ENCODE measurements around the gene JSRP1.

The JSRP1 gene

DNA sequence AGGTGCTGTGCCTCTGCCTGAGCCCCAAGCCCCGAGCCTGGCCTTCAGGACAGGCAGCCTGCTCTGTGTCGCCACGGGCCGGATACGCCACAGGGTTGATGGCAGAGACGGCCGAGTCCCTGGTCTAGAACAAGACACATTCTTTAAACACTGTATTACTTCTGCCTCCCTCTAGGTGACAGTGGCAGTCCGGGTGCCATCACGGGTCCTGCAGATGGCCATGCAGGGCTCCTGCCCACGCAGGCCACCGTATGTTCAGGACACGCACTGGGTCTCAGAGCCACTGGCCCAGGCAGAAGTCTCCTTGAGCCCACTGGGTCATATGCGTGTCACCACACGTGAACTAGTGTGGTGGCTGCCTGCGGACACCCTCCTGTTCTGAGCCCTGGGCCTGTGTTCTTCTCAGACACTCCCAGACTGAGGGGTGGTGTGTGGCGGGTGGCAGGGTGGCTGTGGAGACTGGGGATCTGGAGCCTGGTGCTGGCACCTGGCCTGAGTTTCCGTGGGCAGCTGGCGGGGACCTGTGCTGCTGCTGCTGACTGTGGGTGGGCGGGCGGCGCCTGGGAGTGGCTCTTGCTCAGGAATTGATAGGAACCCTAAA, 24.5 kb downstream of the JSRP1 start:
- POLR2A ChIA-PET = interaction anchor here (0.5 to 1.3 kb wide), 4 partner anchors 73 to 555 kb away, joined by 3 to 7 read pairs (median 4); no protein-coding TSS in a partner anchor
- no peaks in the 10 kb centered on the region for H3K4me1 ChIP-seq (ENCODE audit: control insufficient read depth, insufficient read depth, low read length)
- no peaks in the 10 kb centered on the region for H3K9me3 ChIP-seq (ENCODE audit: control insufficient read depth, insufficient read depth, low read depth, low read length)
- H3K27ac ChIP-seq (ENCODE audit: extremely low read depth, low read depth, low read length) = peak overlapping the region; percentile 11; the same call in 1 of the 2 replicates
- no peak overlapping the region for H3K4me3 ChIP-seq (ENCODE audit: low read depth, low read length)
- CTCF ChIA-PET = interaction anchor here (0.6 to 1.6 kb wide), 3 partner anchors 21 to 380 kb away, joined by 3 read pairs; no protein-coding TSS in a partner anchor
- TF ChIP-seq, protein P1, sequence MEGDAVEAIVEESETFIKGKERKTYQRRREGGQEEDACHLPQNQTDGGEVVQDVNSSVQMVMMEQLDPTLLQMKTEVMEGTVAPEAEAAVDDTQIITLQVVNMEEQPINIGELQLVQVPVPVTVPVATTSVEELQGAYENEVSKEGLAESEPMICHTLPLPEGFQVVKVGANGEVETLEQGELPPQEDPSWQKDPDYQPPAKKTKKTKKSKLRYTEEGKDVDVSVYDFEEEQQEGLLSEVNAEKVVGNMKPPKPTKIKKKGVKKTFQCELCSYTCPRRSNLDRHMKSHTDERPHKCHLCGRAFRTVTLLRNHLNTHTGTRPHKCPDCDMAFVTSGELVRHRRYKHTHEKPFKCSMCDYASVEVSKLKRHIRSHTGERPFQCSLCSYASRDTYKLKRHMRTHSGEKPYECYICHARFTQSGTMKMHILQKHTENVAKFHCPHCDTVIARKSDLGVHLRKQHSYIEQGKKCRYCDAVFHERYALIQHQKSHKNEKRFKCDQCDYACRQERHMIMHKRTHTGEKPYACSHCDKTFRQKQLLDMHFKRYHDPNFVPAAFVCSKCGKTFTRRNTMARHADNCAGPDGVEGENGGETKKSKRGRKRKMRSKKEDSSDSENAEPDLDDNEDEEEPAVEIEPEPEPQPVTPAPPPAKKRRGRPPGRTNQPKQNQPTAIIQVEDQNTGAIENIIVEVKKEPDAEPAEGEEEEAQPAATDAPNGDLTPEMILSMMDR (tag by site-specific recombination; IDR thresholded peaks at IDR 0.05) = peak; percentile 61
- TF ChIP-seq ZNF600 (tag by site-specific recombination; IDR thresholded peaks at IDR 0.05) (peak; percentile 91), KLF1 (tag by site-specific recombination; IDR thresholded peaks at IDR 0.05) (peak; percentile 77), MYNN (tag by site-specific recombination; IDR thresholded peaks at IDR 0.05; ENCODE audit: borderline replicate concordance) (no peak), SP2 (tag by site-specific recombination; IDR thresholded peaks at IDR 0.05) (no peak), ZBTB48 (tag by site-specific recombination; IDR thresholded peaks at IDR 0.05) (0 out of 2 replicates have a peak, but pooled peaks have one; percentile 15), WT1 (tag by site-specific recombination; IDR thresholded peaks at IDR 0.05) (no peak), ZNF626 (tag by site-specific recombination; IDR thresholded peaks at IDR 0.05) (no peak), ZNF544 (tag by site-specific recombination; IDR thresholded peaks at IDR 0.05) (no peak), ZBTB8A (tag by site-specific recombination; IDR thresholded peaks at IDR 0.05) (no peak), ZFHX2 (tag by site-specific recombination; conservative IDR thresholded peaks at IDR 0.05) (peak; percentile 85), EGR2 (tag by site-specific recombination; IDR thresholded peaks at IDR 0.05; ENCODE audit: low read depth) (peak; percentile 77), MZF1 (tag by site-specific recombination; IDR thresholded peaks at IDR 0.05; ENCODE audit: borderline replicate concordance) (no peak)
- TF ChIP-seq, protein P2, sequence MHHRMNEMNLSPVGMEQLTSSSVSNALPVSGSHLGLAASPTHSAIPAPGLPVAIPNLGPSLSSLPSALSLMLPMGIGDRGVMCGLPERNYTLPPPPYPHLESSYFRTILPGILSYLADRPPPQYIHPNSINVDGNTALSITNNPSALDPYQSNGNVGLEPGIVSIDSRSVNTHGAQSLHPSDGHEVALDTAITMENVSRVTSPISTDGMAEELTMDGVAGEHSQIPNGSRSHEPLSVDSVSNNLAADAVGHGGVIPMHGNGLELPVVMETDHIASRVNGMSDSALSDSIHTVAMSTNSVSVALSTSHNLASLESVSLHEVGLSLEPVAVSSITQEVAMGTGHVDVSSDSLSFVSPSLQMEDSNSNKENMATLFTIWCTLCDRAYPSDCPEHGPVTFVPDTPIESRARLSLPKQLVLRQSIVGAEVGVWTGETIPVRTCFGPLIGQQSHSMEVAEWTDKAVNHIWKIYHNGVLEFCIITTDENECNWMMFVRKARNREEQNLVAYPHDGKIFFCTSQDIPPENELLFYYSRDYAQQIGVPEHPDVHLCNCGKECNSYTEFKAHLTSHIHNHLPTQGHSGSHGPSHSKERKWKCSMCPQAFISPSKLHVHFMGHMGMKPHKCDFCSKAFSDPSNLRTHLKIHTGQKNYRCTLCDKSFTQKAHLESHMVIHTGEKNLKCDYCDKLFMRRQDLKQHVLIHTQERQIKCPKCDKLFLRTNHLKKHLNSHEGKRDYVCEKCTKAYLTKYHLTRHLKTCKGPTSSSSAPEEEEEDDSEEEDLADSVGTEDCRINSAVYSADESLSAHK (tag by site-specific recombination; IDR thresholded peaks at IDR 0.05) = no peak
- TF ChIP-seq, protein P3, sequence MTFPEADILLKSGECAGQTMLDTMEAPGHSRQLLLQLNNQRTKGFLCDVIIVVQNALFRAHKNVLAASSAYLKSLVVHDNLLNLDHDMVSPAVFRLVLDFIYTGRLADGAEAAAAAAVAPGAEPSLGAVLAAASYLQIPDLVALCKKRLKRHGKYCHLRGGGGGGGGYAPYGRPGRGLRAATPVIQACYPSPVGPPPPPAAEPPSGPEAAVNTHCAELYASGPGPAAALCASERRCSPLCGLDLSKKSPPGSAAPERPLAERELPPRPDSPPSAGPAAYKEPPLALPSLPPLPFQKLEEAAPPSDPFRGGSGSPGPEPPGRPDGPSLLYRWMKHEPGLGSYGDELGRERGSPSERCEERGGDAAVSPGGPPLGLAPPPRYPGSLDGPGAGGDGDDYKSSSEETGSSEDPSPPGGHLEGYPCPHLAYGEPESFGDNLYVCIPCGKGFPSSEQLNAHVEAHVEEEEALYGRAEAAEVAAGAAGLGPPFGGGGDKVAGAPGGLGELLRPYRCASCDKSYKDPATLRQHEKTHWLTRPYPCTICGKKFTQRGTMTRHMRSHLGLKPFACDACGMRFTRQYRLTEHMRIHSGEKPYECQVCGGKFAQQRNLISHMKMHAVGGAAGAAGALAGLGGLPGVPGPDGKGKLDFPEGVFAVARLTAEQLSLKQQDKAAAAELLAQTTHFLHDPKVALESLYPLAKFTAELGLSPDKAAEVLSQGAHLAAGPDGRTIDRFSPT (tag by site-specific recombination; IDR thresholded peaks at IDR 0.05) = peak; percentile 34; the same call in 1 of the 2 replicates
- peaks cover 4 to 63% of the 10 kb centered on the region in 2 experiments; a peak in 2 of 3 replicates for H3K36me3 ChIP-seq (ENCODE audit: control insufficient read depth in 2 of 2, insufficient read depth in 1 of 2, low read length in 2 of 2)

DNA sequence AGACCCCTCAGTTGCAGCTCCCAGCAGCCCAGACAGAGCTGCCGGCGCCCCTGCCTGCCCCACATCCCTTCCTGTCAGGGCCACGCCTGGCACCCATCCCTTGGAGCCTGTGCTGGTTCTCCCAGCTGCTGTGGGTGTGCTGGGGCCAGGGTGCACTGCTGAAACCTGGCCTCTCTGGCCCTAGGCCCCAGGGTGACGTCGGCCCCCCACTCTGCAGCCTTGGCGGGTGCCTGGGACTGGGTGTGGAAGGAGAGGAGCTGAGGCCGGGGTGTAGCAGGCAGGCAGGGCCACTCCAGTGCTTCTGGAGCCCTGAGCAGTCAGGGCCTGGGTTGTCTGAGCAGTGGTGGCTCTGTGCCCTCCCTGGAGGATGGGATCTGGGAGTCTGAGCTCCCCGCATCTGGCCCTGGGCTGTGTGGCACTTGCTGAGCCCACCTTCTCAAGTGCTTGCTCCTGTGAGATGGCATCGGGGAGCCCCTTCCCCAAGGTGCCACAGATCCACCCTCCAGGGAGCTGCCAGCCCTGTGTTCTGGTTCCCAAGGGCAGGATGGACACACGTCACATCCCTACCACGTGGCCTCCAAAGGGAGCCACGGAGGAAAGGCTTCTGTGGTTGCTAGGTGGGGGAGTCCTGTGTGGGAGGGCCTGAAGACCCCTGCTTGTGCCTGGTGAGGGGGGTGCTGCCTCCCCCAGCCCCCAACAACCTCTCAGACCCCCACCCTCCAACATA, 25.2 kb downstream of the JSRP1 start:
- no peaks in the 10 kb centered on the region for H3K4me1 ChIP-seq (ENCODE audit: control insufficient read depth, insufficient read depth, low read length)
- H3K4me3 ChIP-seq (ENCODE audit: low read depth, low read length) = no peak overlapping the region
- H3K9me3 ChIP-seq (ENCODE audit: control insufficient read depth, insufficient read depth, low read depth, low read length) = no peaks in the 10 kb centered on the region
- CTCF ChIA-PET = interaction anchor here (0.6 to 1.6 kb wide), 5 partner anchors 22 to 380 kb away, joined by 3 read pairs; no protein-coding TSS in a partner anchor
- peaks cover 4 to 71% of the 10 kb centered on the region in 2 experiments; a peak in 2 of 3 replicates for H3K36me3 ChIP-seq (ENCODE audit: control insufficient read depth in 2 of 2, insufficient read depth in 1 of 2, low read length in 2 of 2)
- H3K27ac ChIP-seq (ENCODE audit: extremely low read depth, low read depth, low read length) = peak overlapping the region; percentile 11; the same call in 1 of the 2 replicates
- POLR2A ChIA-PET = interaction anchor here (0.5 to 1.3 kb wide), 6 partner anchors 8 to 555 kb away, joined by 3 to 7 read pairs (median 4); no protein-coding TSS in a partner anchor
- TF ChIP-seq, protein P4, sequence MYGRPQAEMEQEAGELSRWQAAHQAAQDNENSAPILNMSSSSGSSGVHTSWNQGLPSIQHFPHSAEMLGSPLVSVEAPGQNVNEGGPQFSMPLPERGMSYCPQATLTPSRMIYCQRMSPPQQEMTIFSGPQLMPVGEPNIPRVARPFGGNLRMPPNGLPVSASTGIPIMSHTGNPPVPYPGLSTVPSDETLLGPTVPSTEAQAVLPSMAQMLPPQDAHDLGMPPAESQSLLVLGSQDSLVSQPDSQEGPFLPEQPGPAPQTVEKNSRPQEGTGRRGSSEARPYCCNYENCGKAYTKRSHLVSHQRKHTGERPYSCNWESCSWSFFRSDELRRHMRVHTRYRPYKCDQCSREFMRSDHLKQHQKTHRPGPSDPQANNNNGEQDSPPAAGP (tag by site-specific recombination; IDR thresholded peaks at IDR 0.05) = peak; percentile 84
- TF ChIP-seq ZBTB17 (tag by site-specific recombination; IDR thresholded peaks at IDR 0.05) (peak; percentile 23; the same call in 1 of the 2 replicates), ZNF626 (tag by site-specific recombination; IDR thresholded peaks at IDR 0.05) (no peak), ZNF146 (tag by site-specific recombination; IDR thresholded peaks at IDR 0.05) (no peak), ZBTB48 (tag by site-specific recombination; IDR thresholded peaks at IDR 0.05) (peak; percentile 45; the same call in 1 of the 2 replicates)
- TF ChIP-seq, protein P5, sequence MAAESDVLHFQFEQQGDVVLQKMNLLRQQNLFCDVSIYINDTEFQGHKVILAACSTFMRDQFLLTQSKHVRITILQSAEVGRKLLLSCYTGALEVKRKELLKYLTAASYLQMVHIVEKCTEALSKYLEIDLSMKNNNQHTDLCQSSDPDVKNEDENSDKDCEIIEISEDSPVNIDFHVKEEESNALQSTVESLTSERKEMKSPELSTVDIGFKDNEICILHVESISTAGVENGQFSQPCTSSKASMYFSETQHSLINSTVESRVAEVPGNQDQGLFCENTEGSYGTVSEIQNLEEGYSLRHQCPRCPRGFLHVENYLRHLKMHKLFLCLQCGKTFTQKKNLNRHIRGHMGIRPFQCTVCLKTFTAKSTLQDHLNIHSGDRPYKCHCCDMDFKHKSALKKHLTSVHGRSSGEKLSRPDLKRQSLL (tag by site-specific recombination; IDR thresholded peaks at IDR 0.05) = 0 out of 2 replicates have a peak, but pooled peaks have one; percentile 20
- TF ChIP-seq, protein P6, sequence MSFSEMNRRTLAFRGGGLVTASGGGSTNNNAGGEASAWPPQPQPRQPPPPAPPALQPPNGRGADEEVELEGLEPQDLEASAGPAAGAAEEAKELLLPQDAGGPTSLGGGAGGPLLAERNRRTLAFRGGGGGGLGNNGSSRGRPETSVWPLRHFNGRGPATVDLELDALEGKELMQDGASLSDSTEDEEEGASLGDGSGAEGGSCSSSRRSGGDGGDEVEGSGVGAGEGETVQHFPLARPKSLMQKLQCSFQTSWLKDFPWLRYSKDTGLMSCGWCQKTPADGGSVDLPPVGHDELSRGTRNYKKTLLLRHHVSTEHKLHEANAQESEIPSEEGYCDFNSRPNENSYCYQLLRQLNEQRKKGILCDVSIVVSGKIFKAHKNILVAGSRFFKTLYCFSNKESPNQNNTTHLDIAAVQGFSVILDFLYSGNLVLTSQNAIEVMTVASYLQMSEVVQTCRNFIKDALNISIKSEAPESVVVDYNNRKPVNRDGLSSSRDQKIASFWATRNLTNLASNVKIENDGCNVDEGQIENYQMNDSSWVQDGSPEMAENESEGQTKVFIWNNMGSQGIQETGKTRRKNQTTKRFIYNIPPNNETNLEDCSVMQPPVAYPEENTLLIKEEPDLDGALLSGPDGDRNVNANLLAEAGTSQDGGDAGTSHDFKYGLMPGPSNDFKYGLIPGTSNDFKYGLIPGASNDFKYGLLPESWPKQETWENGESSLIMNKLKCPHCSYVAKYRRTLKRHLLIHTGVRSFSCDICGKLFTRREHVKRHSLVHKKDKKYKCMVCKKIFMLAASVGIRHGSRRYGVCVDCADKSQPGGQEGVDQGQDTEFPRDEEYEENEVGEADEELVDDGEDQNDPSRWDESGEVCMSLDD (tag by site-specific recombination; IDR thresholded peaks at IDR 0.05) = peak; percentile 29; the same call in 1 of the 2 replicates

Measured in HEK293 (cell line).